ENCODE data around the gene AFF3.

Gene AFF3

GRCh38 chr2:99878581-99879350 is 263.6 kb downstream of the AFF3 start:
- no peaks in the 10 kb centered on the region for H3K4me1 ChIP-seq (ENCODE audit: control insufficient read depth, insufficient read depth, low read length)
- no peaks in the 10 kb centered on the region for H3K36me3 ChIP-seq (ENCODE audit: control insufficient read depth, insufficient read depth, low read length)
- no peak overlapping the region for H3K9ac ChIP-seq (ENCODE audit: low read depth, low read length)
- H3K9me3 ChIP-seq (ENCODE audit: control insufficient read depth, insufficient read depth, low read length) = no peaks in the 10 kb centered on the region
- H3K27me3 ChIP-seq (ENCODE audit: control insufficient read depth, insufficient read depth, low read length) = no peaks in the 10 kb centered on the region
- no peak overlapping the region for H3K4me3 ChIP-seq (ENCODE audit: low read depth, low read length)

DNA sequence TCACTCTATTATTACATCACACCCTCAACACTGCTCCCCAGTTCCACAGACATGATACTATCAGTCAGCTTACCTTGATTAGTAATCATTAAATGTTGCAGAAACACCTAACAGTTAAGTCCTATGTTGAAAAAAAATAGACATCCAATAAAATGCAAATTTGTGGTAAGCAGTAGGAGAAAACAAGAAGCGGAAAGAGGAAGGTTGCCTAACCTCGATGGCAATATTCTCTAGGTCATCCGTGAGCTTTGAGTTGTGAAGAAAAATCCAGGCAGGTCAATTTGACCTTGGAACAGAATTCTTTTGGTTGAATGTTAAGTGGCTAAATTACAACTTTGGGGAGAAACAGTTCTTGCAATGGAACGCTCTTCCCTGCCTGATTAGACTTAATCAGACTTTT is 264.4 kb downstream of the AFF3 start:
- Histone ChIP-seq H3K4me3 (ENCODE audit: low read depth, low read length) (no peak overlapping the region), H3K27me3 (ENCODE audit: control insufficient read depth, insufficient read depth, low read length) (no peaks in the 10 kb centered on the region), H3K9me3 (ENCODE audit: control insufficient read depth, insufficient read depth, low read length) (no peaks in the 10 kb centered on the region), H3K36me3 (ENCODE audit: control insufficient read depth, insufficient read depth, low read length) (no peaks in the 10 kb centered on the region), H3K4me1 (ENCODE audit: control insufficient read depth, insufficient read depth, low read length) (no peaks in the 10 kb centered on the region), H3K9ac (ENCODE audit: low read depth, low read length) (no peak overlapping the region)

GRCh38 chr2:99876956-99877355 is 265.4 kb downstream of the AFF3 start:
- Histone ChIP-seq H3K4me3 (ENCODE audit: low read depth, low read length) (no peak overlapping the region), H3K9ac (ENCODE audit: low read depth, low read length) (no peak overlapping the region), H3K4me1 (ENCODE audit: control insufficient read depth, insufficient read depth, low read length) (no peaks in the 10 kb centered on the region), H3K36me3 (ENCODE audit: control insufficient read depth, insufficient read depth, low read length) (no peaks in the 10 kb centered on the region), H3K27me3 (ENCODE audit: control insufficient read depth, insufficient read depth, low read length) (no peaks in the 10 kb centered on the region), H3K9me3 (ENCODE audit: control insufficient read depth, insufficient read depth, low read length) (no peaks in the 10 kb centered on the region)

- Histone ChIP-seq H3K4me1 (ENCODE audit: control insufficient read depth, insufficient read depth, low read length) (no peaks in the 10 kb centered on the region), H3K36me3 (ENCODE audit: control insufficient read depth, insufficient read depth, low read length) (no peaks in the 10 kb centered on the region), H3K4me3 (ENCODE audit: low read depth, low read length) (no peak overlapping the region), H3K9ac (ENCODE audit: low read depth, low read length) (no peak overlapping the region), H3K9me3 (ENCODE audit: control insufficient read depth, insufficient read depth, low read length) (no peaks in the 10 kb centered on the region), H3K27me3 (ENCODE audit: control insufficient read depth, insufficient read depth, low read length) (no peaks in the 10 kb centered on the region)
Observed at GRCh38 chr2:99875627-99876201, 266.7 kb downstream of the AFF3 start.

DNA sequence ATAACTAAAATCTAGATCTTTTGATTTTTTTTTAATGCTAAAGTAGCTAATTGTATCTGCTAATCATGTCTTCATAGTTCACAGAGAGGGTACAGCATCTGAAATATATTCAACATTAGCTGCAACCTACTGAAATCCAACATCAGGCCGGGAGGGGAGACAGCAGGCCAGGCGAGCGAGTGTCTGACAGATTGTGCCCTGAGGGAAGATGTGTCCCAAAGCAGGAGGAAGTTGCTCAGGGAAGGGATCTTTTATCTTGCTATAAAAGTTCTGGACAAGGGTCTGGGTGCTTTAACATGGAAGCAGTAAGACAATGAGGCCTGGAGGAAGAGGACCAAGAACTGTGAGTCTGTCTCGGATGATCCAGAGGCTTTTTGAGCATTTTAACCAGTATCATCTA is 274.1 kb downstream of the AFF3 start:
- no peak overlapping the region for H3K9ac ChIP-seq (ENCODE audit: low read depth, low read length)
- H3K36me3 ChIP-seq (ENCODE audit: control insufficient read depth, insufficient read depth, low read length) = no peaks in the 10 kb centered on the region
- H3K9me3 ChIP-seq (ENCODE audit: control insufficient read depth, insufficient read depth, low read length) = no peaks in the 10 kb centered on the region
- H3K4me3 ChIP-seq (ENCODE audit: low read depth, low read length) = no peak overlapping the region
- no peaks in the 10 kb centered on the region for H3K27me3 ChIP-seq (ENCODE audit: control insufficient read depth, insufficient read depth, low read length)
- no peaks in the 10 kb centered on the region for H3K4me1 ChIP-seq (ENCODE audit: control insufficient read depth, insufficient read depth, low read length)

GRCh38 chr2:99867770-99868169 is 274.6 kb downstream of the AFF3 start:
- H3K4me1 ChIP-seq (ENCODE audit: control insufficient read depth, insufficient read depth, low read length) = no peaks in the 10 kb centered on the region
- H3K9me3 ChIP-seq (ENCODE audit: control insufficient read depth, insufficient read depth, low read length) = no peaks in the 10 kb centered on the region
- no peak overlapping the region for H3K4me3 ChIP-seq (ENCODE audit: low read depth, low read length)
- H3K36me3 ChIP-seq (ENCODE audit: control insufficient read depth, insufficient read depth, low read length) = no peaks in the 10 kb centered on the region
- H3K9ac ChIP-seq (ENCODE audit: low read depth, low read length) = no peak overlapping the region
- H3K27me3 ChIP-seq (ENCODE audit: control insufficient read depth, insufficient read depth, low read length) = no peaks in the 10 kb centered on the region

DNA sequence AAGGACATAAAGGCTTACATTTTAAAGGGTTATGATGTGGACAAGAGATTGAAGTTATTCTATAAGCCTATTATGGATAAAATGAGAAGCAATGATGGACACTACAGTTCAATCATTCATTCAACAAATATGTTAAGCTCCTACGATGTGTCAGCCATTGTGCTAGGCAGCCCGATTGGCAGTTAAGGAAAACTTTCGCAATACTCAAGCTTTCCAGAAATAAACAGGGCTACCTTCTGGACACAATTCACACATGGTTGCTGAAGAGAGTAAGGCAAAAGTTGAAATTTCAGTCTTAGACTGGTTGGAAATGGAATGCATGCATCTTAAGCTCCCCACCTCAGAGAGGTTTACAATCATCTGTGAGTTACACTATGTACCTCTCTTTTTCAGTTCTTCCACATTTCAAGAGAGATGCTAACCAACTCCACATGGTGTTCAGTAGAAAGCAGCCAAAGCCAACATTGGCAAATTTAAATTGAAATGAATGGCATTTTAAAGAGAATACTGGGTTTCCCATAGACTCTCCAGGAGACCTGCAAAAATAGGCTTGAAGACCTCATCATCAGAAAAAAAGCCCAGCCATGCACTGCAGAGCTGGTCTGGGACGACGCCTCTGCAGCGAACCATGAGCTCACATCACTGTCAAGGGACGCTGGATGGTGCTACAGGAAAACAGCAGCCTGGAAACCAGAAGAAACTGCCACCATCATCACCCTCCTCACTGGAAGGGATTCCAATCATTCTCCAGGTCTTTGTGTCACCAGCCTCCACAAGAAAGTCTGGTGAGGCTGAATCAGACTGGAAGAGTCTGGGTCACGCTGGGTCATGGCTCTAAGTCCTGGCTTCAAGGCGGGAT is 276.3 kb downstream of the AFF3 start:
- H3K4me3 ChIP-seq (ENCODE audit: low read depth, low read length) = no peak overlapping the region
- no peaks in the 10 kb centered on the region for H3K27me3 ChIP-seq (ENCODE audit: control insufficient read depth, insufficient read depth, low read length)
- H3K9ac ChIP-seq (ENCODE audit: low read depth, low read length) = no peak overlapping the region
- no peaks in the 10 kb centered on the region for H3K9me3 ChIP-seq (ENCODE audit: control insufficient read depth, insufficient read depth, low read length)
- no peaks in the 10 kb centered on the region for H3K4me1 ChIP-seq (ENCODE audit: control insufficient read depth, insufficient read depth, low read length)
- no peaks in the 10 kb centered on the region for H3K36me3 ChIP-seq (ENCODE audit: control insufficient read depth, insufficient read depth, low read length)

DNA sequence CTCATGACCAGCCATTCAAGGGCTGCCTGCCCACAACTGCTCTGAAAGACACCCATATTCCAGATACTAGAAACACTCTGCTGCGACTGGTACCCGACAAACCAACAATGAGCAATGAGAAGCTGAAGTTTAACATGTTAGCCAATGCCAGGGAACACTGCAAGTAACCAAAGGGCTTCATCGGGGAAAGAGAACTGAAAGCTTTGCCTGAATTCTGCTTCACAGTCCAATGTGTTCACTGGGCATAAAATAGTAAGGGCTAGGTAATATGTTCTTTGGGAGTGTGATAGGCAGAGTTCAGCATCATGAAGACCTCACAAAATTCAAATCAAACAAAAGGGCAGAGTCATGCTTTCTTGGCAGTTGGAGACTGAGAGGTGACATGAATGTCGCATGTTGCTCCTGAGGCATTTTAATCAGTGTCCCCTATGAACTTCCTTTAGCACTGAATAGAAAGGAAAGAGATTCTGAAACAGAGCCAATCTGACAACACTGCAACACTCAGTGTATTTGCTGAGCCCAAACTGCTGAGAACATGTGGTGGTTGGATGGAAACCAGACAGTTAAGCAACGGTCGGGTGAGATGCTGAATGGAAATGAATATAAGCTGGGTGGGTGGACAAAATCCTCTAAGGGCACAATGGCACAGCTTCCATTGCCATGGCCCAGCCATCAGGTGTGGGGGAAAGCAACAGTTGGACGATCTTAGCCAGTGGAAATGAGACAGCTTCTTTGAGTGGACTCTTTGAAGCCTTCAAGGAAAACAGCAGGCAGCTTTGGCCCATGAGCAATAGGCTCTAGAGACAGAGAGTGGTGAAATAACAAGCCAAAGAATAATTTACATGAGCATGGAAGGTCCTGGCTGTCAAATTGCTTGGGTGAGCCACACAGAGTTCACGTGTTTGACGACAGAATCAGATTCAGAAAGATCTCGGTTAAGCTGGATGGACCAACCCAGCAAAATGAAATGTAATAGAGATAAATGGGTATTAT is 277.5 kb downstream of the AFF3 start:
- Histone ChIP-seq H3K4me1 (ENCODE audit: control insufficient read depth, insufficient read depth, low read length) (no peaks in the 10 kb centered on the region), H3K27me3 (ENCODE audit: control insufficient read depth, insufficient read depth, low read length) (no peaks in the 10 kb centered on the region), H3K9ac (ENCODE audit: low read depth, low read length) (no peak overlapping the region), H3K9me3 (ENCODE audit: control insufficient read depth, insufficient read depth, low read length) (no peaks in the 10 kb centered on the region), H3K4me3 (ENCODE audit: low read depth, low read length) (no peak overlapping the region), H3K36me3 (ENCODE audit: control insufficient read depth, insufficient read depth, low read length) (no peaks in the 10 kb centered on the region)

GRCh38 chr2:99863903-99864270 is 278.5 kb downstream of the AFF3 start:
- H3K4me3 ChIP-seq (ENCODE audit: low read depth, low read length) = no peak overlapping the region
- no peaks in the 10 kb centered on the region for H3K4me1 ChIP-seq (ENCODE audit: control insufficient read depth, insufficient read depth, low read length)
- H3K9me3 ChIP-seq (ENCODE audit: control insufficient read depth, insufficient read depth, low read length) = no peaks in the 10 kb centered on the region
- no peaks in the 10 kb centered on the region for H3K36me3 ChIP-seq (ENCODE audit: control insufficient read depth, insufficient read depth, low read length)
- H3K27me3 ChIP-seq (ENCODE audit: control insufficient read depth, insufficient read depth, low read length) = no peaks in the 10 kb centered on the region
- no peak overlapping the region for H3K9ac ChIP-seq (ENCODE audit: low read depth, low read length)

GRCh38 chr2:99863236-99863902 is 279.0 kb downstream of the AFF3 start:
- Histone ChIP-seq H3K4me1 (ENCODE audit: control insufficient read depth, insufficient read depth, low read length) (no peaks in the 10 kb centered on the region), H3K4me3 (ENCODE audit: low read depth, low read length) (no peak overlapping the region), H3K27me3 (ENCODE audit: control insufficient read depth, insufficient read depth, low read length) (no peaks in the 10 kb centered on the region), H3K9me3 (ENCODE audit: control insufficient read depth, insufficient read depth, low read length) (no peaks in the 10 kb centered on the region), H3K9ac (ENCODE audit: low read depth, low read length) (no peak overlapping the region), H3K36me3 (ENCODE audit: control insufficient read depth, insufficient read depth, low read length) (no peaks in the 10 kb centered on the region)

DNA sequence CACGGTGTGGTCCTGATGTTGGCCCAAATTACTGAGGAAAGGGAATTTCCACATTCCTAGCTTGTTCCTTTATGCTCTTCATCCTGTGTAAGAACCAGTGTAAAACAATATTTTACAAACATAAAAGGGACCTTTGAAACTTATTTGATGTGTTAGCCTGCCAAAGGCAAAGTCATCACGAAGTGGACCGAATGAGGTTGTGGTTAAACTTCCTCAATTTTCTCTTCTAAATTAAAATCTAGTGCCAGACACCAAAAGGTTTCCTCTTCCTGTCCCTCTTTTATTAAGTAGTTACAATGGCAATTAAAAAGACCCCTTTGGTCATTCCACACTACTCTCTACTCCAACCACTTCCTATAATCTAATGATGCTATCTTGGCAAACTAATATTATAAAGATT is 279.8 kb downstream of the AFF3 start:
- Histone ChIP-seq H3K36me3 (ENCODE audit: control insufficient read depth, insufficient read depth, low read length) (no peaks in the 10 kb centered on the region), H3K9me3 (ENCODE audit: control insufficient read depth, insufficient read depth, low read length) (no peaks in the 10 kb centered on the region), H3K4me3 (ENCODE audit: low read depth, low read length) (no peak overlapping the region), H3K9ac (ENCODE audit: low read depth, low read length) (no peak overlapping the region), H3K27me3 (ENCODE audit: control insufficient read depth, insufficient read depth, low read length) (no peaks in the 10 kb centered on the region), H3K4me1 (ENCODE audit: control insufficient read depth, insufficient read depth, low read length) (no peaks in the 10 kb centered on the region)
